Smooth muscle cell (in vitro differentiated cells): ENCODE results near the gene DNAH17. TPM values are rescaled to one million over a fixed set of nuclear protein-coding genes. Genes with fewer than 3 reads are reported as not detected.

ENCODE experiments used
- DNase-seq: peaks from one replicate; lab custom pipeline; 2025; ENCODE audit not compliant: unreplicated experiment; lab: John Stamatoyannopoulos, UW
- H2AFZ ChIP-seq: fragments of 200-600 bp; sonication (generic); 2 replicates; pipeline ENCODE4 v1.6.0; 2016; ENCODE audit warnings: antibody characterized with exemption, low read depth, mild to moderate bottlenecking
- H3F3A ChIP-seq: fragments of 200-600 bp; sonication (generic); 2 replicates; pipeline ENCODE4 v1.6.0; 2017; ENCODE audit warnings: antibody characterized with exemption, low read depth
- H3K27ac ChIP-seq: fragments of 200-600 bp; sonication (generic); 2 replicates; pipeline ENCODE4 v1.5.1; 2016; ENCODE audit warnings: low read depth, mild to moderate bottlenecking
- H3K27me3 ChIP-seq: fragments of 200-600 bp; sonication (generic); 2 replicates; pipeline ENCODE4 v1.6.1; 2016; ENCODE audit warnings: low read depth, mild to moderate bottlenecking
- H3K36me3 ChIP-seq: fragments of 200-600 bp; sonication (generic); 2 replicates; pipeline ENCODE4 v1.5.1; 2016; ENCODE audit warnings: low read depth
- H3K4me1 ChIP-seq: fragments of 200-600 bp; sonication (generic); 2 replicates; pipeline ENCODE4 v1.5.1; 2016; ENCODE audit warnings: low read depth
- H3K4me2 ChIP-seq: fragments of 200-600 bp; sonication (generic); 2 replicates; pipeline ENCODE4 v1.6.0; 2016; ENCODE audit warnings: mild to moderate bottlenecking
- H3K4me3 ChIP-seq: fragments of 200-600 bp; sonication (generic); 2 replicates; pipeline ENCODE4 v1.5.1; 2016; ENCODE audit warnings: mild to moderate bottlenecking
- H3K79me2 ChIP-seq: fragments of 200-600 bp; sonication (generic); 2 replicates; pipeline ENCODE4 v1.6.0; 2016; ENCODE audit warnings: low read depth, mild to moderate bottlenecking
- H3K9ac ChIP-seq: fragments of 200-600 bp; sonication (generic); 2 replicates; pipeline ENCODE4 v1.6.0; 2016; ENCODE audit warnings: low read depth
- H3K9me3 ChIP-seq: fragments of 200-600 bp; sonication (generic); replicated peaks from 2 replicates; pipeline ENCODE4 v1.5.1; 2016; ENCODE audit warnings: low read depth
- H4K20me1 ChIP-seq: fragments of 200-600 bp; sonication (generic); 2 replicates; pipeline ENCODE4 v1.6.0; 2016; ENCODE audit warnings: low read depth
- WGBS: methylation state at CpG from one replicate; pipeline ENCODE4 v1.1.7; 2016; ENCODE audit warnings: low lambda C conversion rate; 5-methylcytosine and 5-hydroxymethylcytosine counted together
- polyA plus RNA-seq: library from polyadenylated mRNA; unstranded; fragments of >200 nt; fragmentation: Nextera tagmentation; extraction: Ambion mirVana; gene quantifications from 2 replicates; pipeline ENCODE4 v1.2.1, GENCODE V29; 2016
- total RNA-seq: library from RNA; depleted of rRNA; stranded (reverse); fragments of >200 nt; gene quantifications from 2 replicates; pipeline ENCODE4 v1.2.3, GENCODE V29; 2014
- TF ChIP-seq, protein P1 (sequence below): fragments of 200-600 bp; sonication (generic); IDR thresholded peaks from 2 replicates; pipeline ENCODE4 v1.5.1; 2017; ENCODE audit warnings: borderline replicate concordance, mild to moderate bottlenecking, antibody characterized with exemption; ENCODE audit not compliant: insufficient read depth, poor library complexity, severe bottlenecking

Gene DNAH17
- total and polyA plus RNA-seq, 2 experiments from 2014 or later = 0.18 to 0.98 TPM

DNA sequence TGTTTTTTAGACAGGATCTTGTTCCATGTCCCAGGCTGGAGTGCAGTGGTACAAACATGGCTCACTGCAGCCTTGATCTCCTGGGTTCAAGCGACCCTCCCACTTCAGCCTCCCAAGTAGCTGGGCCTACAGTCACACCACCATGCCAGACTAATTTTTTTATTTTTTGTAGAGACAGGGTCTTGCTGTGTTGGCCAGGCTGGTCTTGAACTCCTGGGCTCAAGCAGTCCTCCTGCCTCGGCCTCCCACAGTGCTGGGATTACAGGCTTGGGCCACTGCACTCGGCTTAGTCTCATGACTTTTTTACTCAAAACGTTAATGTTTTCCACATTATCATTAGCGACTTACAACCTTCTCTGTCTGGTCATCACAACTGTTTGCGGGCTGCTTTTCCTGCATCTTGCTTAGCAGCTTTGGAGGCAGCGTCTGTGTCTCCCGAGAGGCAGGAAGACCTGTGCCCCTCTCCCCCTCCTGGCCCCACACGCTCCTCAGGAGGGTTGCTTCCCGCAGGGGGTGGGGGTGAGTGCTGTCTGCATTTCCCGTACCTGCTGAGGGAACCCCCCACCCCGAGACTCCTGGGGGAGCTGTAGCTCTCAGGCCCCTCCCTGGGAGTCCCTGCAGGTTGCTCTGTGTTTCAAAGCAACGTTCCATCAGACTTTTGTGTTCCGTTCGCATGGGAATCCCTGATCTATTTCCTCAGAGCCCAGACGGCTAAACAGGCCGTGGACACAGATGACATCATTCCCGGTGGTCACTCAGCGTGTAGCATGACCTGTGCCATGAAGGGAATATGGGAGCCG, 146.1 kb downstream of the DNAH17 start:
- H3K27me3 ChIP-seq = no peaks in the 10 kb centered on the region
- TF ChIP-seq, protein P1, sequence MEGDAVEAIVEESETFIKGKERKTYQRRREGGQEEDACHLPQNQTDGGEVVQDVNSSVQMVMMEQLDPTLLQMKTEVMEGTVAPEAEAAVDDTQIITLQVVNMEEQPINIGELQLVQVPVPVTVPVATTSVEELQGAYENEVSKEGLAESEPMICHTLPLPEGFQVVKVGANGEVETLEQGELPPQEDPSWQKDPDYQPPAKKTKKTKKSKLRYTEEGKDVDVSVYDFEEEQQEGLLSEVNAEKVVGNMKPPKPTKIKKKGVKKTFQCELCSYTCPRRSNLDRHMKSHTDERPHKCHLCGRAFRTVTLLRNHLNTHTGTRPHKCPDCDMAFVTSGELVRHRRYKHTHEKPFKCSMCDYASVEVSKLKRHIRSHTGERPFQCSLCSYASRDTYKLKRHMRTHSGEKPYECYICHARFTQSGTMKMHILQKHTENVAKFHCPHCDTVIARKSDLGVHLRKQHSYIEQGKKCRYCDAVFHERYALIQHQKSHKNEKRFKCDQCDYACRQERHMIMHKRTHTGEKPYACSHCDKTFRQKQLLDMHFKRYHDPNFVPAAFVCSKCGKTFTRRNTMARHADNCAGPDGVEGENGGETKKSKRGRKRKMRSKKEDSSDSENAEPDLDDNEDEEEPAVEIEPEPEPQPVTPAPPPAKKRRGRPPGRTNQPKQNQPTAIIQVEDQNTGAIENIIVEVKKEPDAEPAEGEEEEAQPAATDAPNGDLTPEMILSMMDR = no peak
- no peak overlapping the region for H3K9ac ChIP-seq
- H4K20me1 ChIP-seq = no peaks in the 10 kb centered on the region
- H3F3A ChIP-seq = no peaks in the 10 kb centered on the region
- DNase-seq = no peak
- WGBS = 70% methylated on average over 20 of the region's 20 CpGs
- no peaks in the 10 kb centered on the region for H3K4me1 ChIP-seq
- H3K27ac ChIP-seq = no peak overlapping the region
- no peaks in the 10 kb centered on the region for H3K9me3 ChIP-seq
- no peak overlapping the region for H3K4me3 ChIP-seq
- no peak overlapping the region for H2AFZ ChIP-seq
- no peaks in the 10 kb centered on the region for H3K36me3 ChIP-seq
- no peaks in the 10 kb centered on the region for H3K79me2 ChIP-seq
- no peak overlapping the region for H3K4me2 ChIP-seq

DNA sequence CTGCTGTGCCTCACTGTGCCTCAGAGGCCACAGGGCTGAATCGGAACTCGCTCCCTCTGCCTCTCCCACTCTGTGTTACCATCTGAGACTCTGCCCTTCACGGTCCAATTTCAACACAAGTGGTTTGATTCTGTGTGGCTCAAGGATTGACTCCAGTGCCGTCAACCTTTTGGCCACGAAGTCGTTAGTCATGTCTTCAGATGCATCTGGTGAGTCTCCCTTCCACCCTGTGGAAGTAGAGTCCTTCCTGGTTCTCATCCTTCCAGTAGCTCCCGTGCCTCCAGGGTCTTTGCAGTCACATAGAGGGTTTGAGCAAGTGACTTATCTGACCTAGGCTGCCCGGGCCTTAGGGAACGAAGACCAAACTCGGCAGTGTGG, 147.6 kb downstream of the DNAH17 start:
- Histone ChIP-seq H3K4me2 (no peak overlapping the region), H2AFZ (no peak overlapping the region), H3F3A (no peaks in the 10 kb centered on the region), H3K36me3 (no peaks in the 10 kb centered on the region), H3K79me2 (no peaks in the 10 kb centered on the region), H3K27me3 (no peaks in the 10 kb centered on the region), H4K20me1 (no peaks in the 10 kb centered on the region), H3K9me3 (no peaks in the 10 kb centered on the region), H3K4me3 (no peak overlapping the region), H3K9ac (no peak overlapping the region), H3K27ac (no peak overlapping the region), H3K4me1 (no peaks in the 10 kb centered on the region)
- TF ChIP-seq, protein P1 = no peak
- no peak for DNase-seq
- WGBS = 86% methylated on average over 10 of the region's 10 CpGs

DNA sequence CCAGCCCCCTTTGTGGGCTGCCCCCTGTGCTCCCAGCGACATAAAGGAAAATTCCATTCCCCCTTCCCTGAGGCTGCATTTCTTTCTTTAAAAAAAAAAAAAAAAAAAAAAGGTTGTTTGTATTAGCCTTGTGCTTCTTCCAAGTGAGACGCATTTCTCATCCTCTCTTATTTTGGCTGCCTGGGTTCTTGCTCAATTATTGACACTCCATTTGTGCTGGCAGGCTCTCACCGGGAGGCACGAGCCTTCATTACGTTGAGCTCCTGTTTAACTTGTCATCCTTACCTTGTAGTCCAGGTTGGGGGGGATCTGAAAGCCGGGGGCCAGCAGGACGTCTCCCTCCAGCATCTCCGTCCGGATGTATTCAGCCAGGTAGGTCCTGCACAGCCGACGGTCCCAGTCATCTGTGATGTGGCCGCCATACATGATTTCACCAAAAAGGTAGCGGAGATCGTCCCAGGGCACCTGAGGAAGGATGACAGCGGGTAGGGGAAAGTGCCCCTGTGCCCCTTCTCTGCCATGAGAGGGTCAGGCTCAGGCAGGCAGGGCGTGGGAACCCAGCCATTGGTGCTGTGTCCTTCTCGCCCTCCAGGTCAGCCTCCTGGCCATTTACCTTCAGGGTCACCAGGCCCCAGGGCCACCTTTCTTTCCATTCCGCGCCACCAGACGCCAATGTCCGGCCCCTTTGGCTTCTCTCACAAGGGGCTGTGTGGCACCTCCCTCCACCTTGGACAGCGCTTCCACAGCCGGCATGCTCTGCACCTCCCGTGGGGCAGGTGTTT, 148.2 kb downstream of the DNAH17 start:
- TF ChIP-seq, protein P1 = no peak
- H3K4me2 ChIP-seq = no peak overlapping the region
- H3K4me3 ChIP-seq = no peak overlapping the region
- no peaks in the 10 kb centered on the region for H3F3A ChIP-seq
- no peak overlapping the region for H2AFZ ChIP-seq
- H3K9me3 ChIP-seq = no peaks in the 10 kb centered on the region
- H4K20me1 ChIP-seq = no peaks in the 10 kb centered on the region
- DNase-seq = no peak
- H3K27ac ChIP-seq = no peak overlapping the region
- H3K4me1 ChIP-seq = no peaks in the 10 kb centered on the region
- H3K36me3 ChIP-seq = no peaks in the 10 kb centered on the region
- WGBS = 93% methylated on average over 23 of the region's 24 CpGs
- H3K79me2 ChIP-seq = no peaks in the 10 kb centered on the region
- H3K27me3 ChIP-seq = no peaks in the 10 kb centered on the region
- H3K9ac ChIP-seq = no peak overlapping the region
